PC-9 (cell line): ENCODE measurements around the gene GPR146. TPM values are rescaled to one million over a fixed set of nuclear protein-coding genes. Genes with fewer than 3 reads are reported as not detected.

Source experiments
- Bru-seq: library from RNA; stranded (reverse); fragments of 400-500 nt; gene quantifications from one replicate; lab custom pipeline; 2021; lab: Mats Ljungman, UMichigan
- BruChase-seq, 2 experiments: library from RNA; stranded (reverse); fragments of 400-500 nt; gene quantifications; one replicate each; lab custom pipeline; 2021; lab: Mats Ljungman, UMichigan
- BruUV-seq: library from RNA; stranded (reverse); fragments of 400-500 nt; replicated peaks from 2 replicates; lab custom pipeline; 2021; lab: Mats Ljungman, UMichigan
- CTCF ChIA-PET: fragments of 300-600 bp; sonication (Branson Sonifier 250); formaldehyde crosslinking; loops from one replicate; lab custom pipeline; 2022; ENCODE audit warnings: antibody characterized with exemption; lab: Charles Lee
- POLR2A ChIA-PET: fragments of 300-600 bp; sonication (Branson Sonifier 250); formaldehyde crosslinking; loops from one replicate; lab custom pipeline; 2022; ENCODE audit warnings: antibody characterized with exemption; ENCODE audit not compliant: unreplicated experiment; lab: Charles Lee
- DNase-seq, 2 experiments: peaks; one replicate each; pipeline versions ENCODE4 v3.0.0 to v3.0.0-alpha.2; 2015 to 2022; ENCODE audit warnings: mixed read lengths in 1 of 2
- H2AFZ ChIP-seq: fragments of 200-600 bp; sonication (generic); 2 replicates; pipeline ENCODE4 v1.8.1; 2017; ENCODE audit warnings: antibody characterized with exemption
- H3F3A ChIP-seq: fragments of 200-600 bp; sonication (generic); 2 replicates; pipeline ENCODE4 v1.8.1; 2017; ENCODE audit warnings: antibody characterized with exemption, mild to moderate bottlenecking, low read depth; ENCODE audit not compliant: insufficient read depth
- H3K27ac ChIP-seq: fragments of 200-600 bp; sonication (generic); 2 replicates; pipeline ENCODE4 v1.6.1; 2016; ENCODE audit warnings: mixed run types
- H3K27me3 ChIP-seq: fragments of 200-600 bp; sonication (generic); 2 replicates; pipeline ENCODE4 v1.6.1; 2016; ENCODE audit warnings: low read depth, mixed run types; ENCODE audit not compliant: insufficient read depth
- H3K36me3 ChIP-seq: fragments of 200-600 bp; sonication (generic); 2 replicates; pipeline ENCODE4 v1.6.1; 2016; ENCODE audit warnings: low read depth, mixed run types
- H3K4me1 ChIP-seq: fragments of 200-600 bp; sonication (generic); replicated peaks from 2 replicates; pipeline ENCODE4 v1.6.1; 2016; ENCODE audit warnings: mixed run types; ENCODE audit not compliant: insufficient read depth
- H3K4me2 ChIP-seq: fragments of 200-600 bp; sonication (generic); 2 replicates; pipeline ENCODE4 v1.6.1; 2017; ENCODE audit warnings: mixed run types
- H3K4me3 ChIP-seq: fragments of 200-600 bp; sonication (generic); 2 replicates; pipeline ENCODE4 v1.6.1; 2016; ENCODE audit warnings: mixed run types
- H3K79me2 ChIP-seq: fragments of 200-600 bp; sonication (generic); 2 replicates; pipeline ENCODE4 v1.6.1; 2017; ENCODE audit warnings: low read depth, mixed run types
- H3K9me2 ChIP-seq: fragments of 200-600 bp; sonication (generic); 2 replicates; pipeline ENCODE4 v1.8.1; 2017; ENCODE audit warnings: mild to moderate bottlenecking; ENCODE audit not compliant: insufficient read depth
- H3K9me3 ChIP-seq: fragments of 200-600 bp; sonication (generic); 2 replicates; pipeline ENCODE4 v1.8.1; 2016; ENCODE audit warnings: low read depth; ENCODE audit not compliant: insufficient read depth
- H4K20me1 ChIP-seq: fragments of 200-600 bp; sonication (generic); 2 replicates; pipeline ENCODE4 v1.8.1; 2017; ENCODE audit not compliant: insufficient read depth
- CTCF ChIP-seq: fragments of 200-600 bp; sonication (generic); conservative IDR thresholded peaks from 2 replicates; pipeline ENCODE4 v1.6.1; 2017; ENCODE audit warnings: mixed run types, antibody characterized with exemption, mild to moderate bottlenecking, moderate library complexity
- EZH2 ChIP-seq: fragments of 200-600 bp; sonication (generic); IDR thresholded peaks from 2 replicates; pipeline ENCODE4 v1.8.0; 2017; ENCODE audit warnings: antibody characterized with exemption, low read depth
- intact Hi-C: fragments of 100-400 bp; cut with micrococcal nuclease; formaldehyde crosslinking; loops from one replicate; pipeline ENCODE4 v1.10.0; 2022; ENCODE audit not compliant: unreplicated experiment
- long read RNA-seq: library from polyadenylated mRNA; stranded (forward); transcript quantifications from one replicate; pipeline ENCODE4 v2.0.0, GENCODE V29; 2022
- total RNA-seq: library from RNA; stranded (reverse); gene quantifications from 2 replicates; pipeline ENCODE4 v1.2.3, GENCODE V29; 2021

The GPR146 gene
- total RNA-seq (3.4 and 4.3 TPM in 2 replicates), Bru-seq, nascent RNA (percentile 19 among the genes with signal in this experiment), BruChase-seq, experiment 1, labeled RNA remaining after a 2-hour chase (percentile 38 among the genes with signal in this experiment), BruChase-seq, experiment 2, labeled RNA remaining after a 6-hour chase (percentile 37 among the genes with signal in this experiment)
- long read RNA-seq, partial matches to known transcripts: 0 of 5 reads
- long read RNA-seq, other reads (novel, unspliced or antisense): 2 of 5 reads

- CTCF ChIA-PET: interaction anchor here (0.6 to 0.9 kb wide), 3 partner anchors 12 to 42 kb away, joined by 3 to 4 read pairs (median 4); no protein-coding TSS in a partner anchor
- peak within 1 kb of the TSS; percentile 91 for H3K4me2 ChIP-seq
- peaks cover 64% of the 10 kb centered on the region for H3F3A ChIP-seq
- peak within 1 kb of the TSS; percentile 73 for H2AFZ ChIP-seq
- no peaks in the 10 kb centered on the region for H3K9me2 ChIP-seq
- intact Hi-C loops: no loop called here
- peaks cover 35% of the 10 kb centered on the region for H3K79me2 ChIP-seq
- no peaks in the 10 kb centered on the region for H3K36me3 ChIP-seq
- peak; percentile 94 to 100 for DNase-seq
- POLR2A ChIA-PET: interaction anchor here (0.6 to 1.0 kb wide), 2 partner anchors 114 to 116 kb away, joined by 3 read pairs; no protein-coding TSS in a partner anchor
- no TSS peak for BruUV-seq
- peaks cover 48% of the 10 kb centered on the region for H3K4me1 ChIP-seq
- H3K27ac ChIP-seq: peak within 1 kb of the TSS; percentile 89
- peak within 1 kb of the TSS; percentile 57 for H3K4me3 ChIP-seq
- peaks cover 39% of the 10 kb centered on the region for H4K20me1 ChIP-seq
- TF ChIP-seq CTCF (no peak), EZH2 (no peak)
- no peaks in the 10 kb centered on the region for H3K9me3 ChIP-seq
- H3K27me3 ChIP-seq: no peaks in the 10 kb centered on the region
Measured at GRCh38 chr7:1044189-1045068, at the start of gene GPR146. GPR146 (plus strand) TSS chr7:1044546; CDS start chr7:1057516, 12,970 bp downstream.

- Histone ChIP-seq H3K79me2 (no peaks in the 10 kb centered on the region), H3F3A (no peaks in the 10 kb centered on the region; the same call in 1 of the 2 replicates), H3K9me3 (no peaks in the 10 kb centered on the region), H3K4me1 (no peaks in the 10 kb centered on the region), H3K27me3 (no peaks in the 10 kb centered on the region), H4K20me1 (peaks cover 5% of the 10 kb centered on the region; the same call in 1 of the 2 replicates), H3K4me2 (no peak overlapping the region), H3K27ac (no peak overlapping the region), H2AFZ (no peak overlapping the region), H3K36me3 (no peaks in the 10 kb centered on the region), H3K4me3 (no peak overlapping the region), H3K9me2 (no peaks in the 10 kb centered on the region)
- DNase-seq: no peak
- ChIA-PET CTCF (interaction anchor here (0.6 to 3.4 kb wide), 2 partner anchors 71 to 182 kb away, joined by 4 to 25 read pairs; no protein-coding TSS in a partner anchor), POLR2A (no interaction called here)
- intact Hi-C loops: no loop called here
- TF ChIP-seq EZH2 (no peak), CTCF (no peak)
- no TSS peak for BruUV-seq
Measured at GRCh38 chr7:994592-995308, 49.6 kb upstream of the GPR146 start.

- DNase-seq: no peak
- no peak for TF ChIP-seq CTCF
- no peak for TF ChIP-seq EZH2
- Histone ChIP-seq H3K27me3 (no peaks in the 10 kb centered on the region), H3K4me1 (no peaks in the 10 kb centered on the region), H3K79me2 (no peaks in the 10 kb centered on the region), H3K27ac (no peak overlapping the region), H3K36me3 (no peaks in the 10 kb centered on the region), H3K4me3 (no peak overlapping the region), H3K9me3 (no peaks in the 10 kb centered on the region), H3K4me2 (no peak overlapping the region), H2AFZ (no peak overlapping the region), H3K9me2 (no peaks in the 10 kb centered on the region), H4K20me1 (peaks cover 5% of the 10 kb centered on the region), H3F3A (peaks cover under 1% of the 10 kb centered on the region; the same call in 1 of the 2 replicates)
- intact Hi-C loops: no loop called here
- BruUV-seq: no TSS peak
- ChIA-PET POLR2A (no interaction called here), CTCF (interaction anchor here (0.6 to 3.4 kb wide), 2 partner anchors 70 to 183 kb away, joined by 4 to 25 read pairs; no protein-coding TSS in a partner anchor)
Measured at GRCh38 chr7:995571-995970, 48.8 kb upstream of the GPR146 start.
